ENCODE results near the gene HBA1.
"Not testable (repeated sequence)": the region's sequence is repeated elsewhere in the genome, so short reads cannot be mapped to it uniquely, and the experiment has no call there.

Gene HBA1

GRCh38 chr16:191831-192230, 15.4 kb downstream of the HBA1 start:
- TF ChIP-seq ZNF274 (IDR thresholded peaks at IDR 0.05; ENCODE audit: low read depth, low read length): no peak
- H3K4me3 ChIP-seq (ENCODE audit: low read length): no peak overlapping the region

- no peak for TF ChIP-seq ZNF274 (IDR thresholded peaks at IDR 0.05; ENCODE audit: low read depth, low read length)
- H3K4me3 ChIP-seq (ENCODE audit: low read length): no peak overlapping the region
Observed at GRCh38 chr16:192686-193085, 16.2 kb downstream of the HBA1 start.

- no peak for TF ChIP-seq ZNF274 (IDR thresholded peaks at IDR 0.05; ENCODE audit: low read depth, low read length)
- H3K4me3 ChIP-seq (ENCODE audit: low read length): no peak overlapping the region
Observed at GRCh38 chr16:193441-193840, 17.0 kb downstream of the HBA1 start.

- TF ChIP-seq ZNF274 (IDR thresholded peaks at IDR 0.05; ENCODE audit: low read depth, low read length): no peak
- no peak overlapping the region for H3K4me3 ChIP-seq (ENCODE audit: low read length)
Observed at GRCh38 chr16:194516-194915, 18.0 kb downstream of the HBA1 start.

GRCh38 chr16:200388-200787, 23.9 kb downstream of the HBA1 start:
- H3K4me3 ChIP-seq (ENCODE audit: low read length): no peak overlapping the region
- TF ChIP-seq ZNF274 (IDR thresholded peaks at IDR 0.05; ENCODE audit: low read depth, low read length): no peak

GRCh38 chr16:203246-203645, 26.8 kb downstream of the HBA1 start:
- no peak for TF ChIP-seq ZNF274 (IDR thresholded peaks at IDR 0.05; ENCODE audit: low read depth, low read length)
- no peak overlapping the region for H3K4me3 ChIP-seq (ENCODE audit: low read length)

- H3K4me3 ChIP-seq (ENCODE audit: low read length): not testable (repeated sequence)
Observed at GRCh38 chr16:204046-204445, 27.6 kb downstream of the HBA1 start.

GRCh38 chr16:209359-209758, 32.9 kb downstream of the HBA1 start:
- not testable (repeated sequence) for H3K4me3 ChIP-seq (ENCODE audit: low read length)

- H3K4me3 ChIP-seq (ENCODE audit: low read length): not testable (repeated sequence)
Observed at GRCh38 chr16:211631-212180, 35.2 kb downstream of the HBA1 start.

- no peak overlapping the region for H3K4me3 ChIP-seq (ENCODE audit: low read length)
- no peak for TF ChIP-seq ZNF274 (IDR thresholded peaks at IDR 0.05; ENCODE audit: low read depth, low read length)
Observed at GRCh38 chr16:212999-213398, 36.5 kb downstream of the HBA1 start.

GRCh38 chr16:220021-220420, 43.5 kb downstream of the HBA1 start:
- TF ChIP-seq ZNF274 (IDR thresholded peaks at IDR 0.05; ENCODE audit: low read depth, low read length): no peak
- no peak overlapping the region for H3K4me3 ChIP-seq (ENCODE audit: low read length)

Data from GM08714 (cell line).